Spleen (tissue), 11 donors: ENCODE data around the gene ZNF652. TPM values are rescaled to one million over a fixed set of nuclear protein-coding genes. Genes with fewer than 3 reads are reported as not detected.
"Not testable (repeated sequence)": the region's sequence is repeated elsewhere in the genome, so short reads cannot be mapped to it uniquely, and the experiment has no call there.

ENCODE experiments used
- DNase-seq: peaks from one replicate; pipeline ENCODE4 v3.0.0-alpha.2; 2020
- H3K27ac ChIP-seq, 8 donors: fragments of 200-600 bp; sonication (generic) in 7 of 8; 1 replicate in 4 of 8; 2 replicates in 4 of 8; pipeline versions ENCODE4 v1.5.0 to v1.8.0; 2016 to 2021; ENCODE audit warnings: inconsistent platforms in 4 of 8, mild to moderate bottlenecking in 4 of 8, moderate library complexity in 1 of 8
- H3K27me3 ChIP-seq, 7 donors: fragments of 200-600 bp; sonication (generic) in 6 of 7; replicated peaks in 1 of 7; 1 replicate in 4 of 7; 2 replicates in 3 of 7; pipeline versions ENCODE4 v1.5.0 to v1.8.0; 2016 to 2021; ENCODE audit warnings: inconsistent platforms in 3 of 7, mild to moderate bottlenecking in 1 of 7
- H3K36me3 ChIP-seq, 6 donors: fragments of 200-600 bp; sonication (generic) in 5 of 6; 1 replicate in 4 of 6; 2 replicates in 2 of 6; pipeline versions ENCODE4 v1.5.0 to v1.8.0; 2016 to 2021; ENCODE audit warnings: inconsistent platforms in 2 of 6
- H3K4me1 ChIP-seq, 6 donors: fragments of 200-600 bp; sonication (generic) in 5 of 6; 1 replicate in 3 of 6; 2 replicates in 3 of 6; pipeline versions ENCODE4 v1.5.0 to v1.8.0; 2016 to 2021; ENCODE audit warnings: inconsistent platforms in 3 of 6
- H3K4me3 ChIP-seq, 8 donors: fragments of 200-600 bp; sonication (generic) in 7 of 8; 1 replicate in 4 of 8; 2 replicates in 4 of 8; pipeline versions ENCODE4 v1.5.0 to v1.8.0; 2016 to 2021; ENCODE audit warnings: inconsistent platforms in 4 of 8, mild to moderate bottlenecking in 4 of 8, moderate library complexity in 2 of 8
- H3K9me3 ChIP-seq, 8 donors: fragments of 200-600 bp; sonication (generic) in 7 of 8; 1 replicate in 4 of 8; 2 replicates in 4 of 8; pipeline versions ENCODE4 v1.5.0 to v1.8.0; 2016 to 2021; ENCODE audit warnings: inconsistent platforms in 4 of 8
- CTCF ChIP-seq, 11 experiments: fragments of 200-600 bp in 7 of 11; fragments of 450-650 bp in 4 of 11; sonication (generic) in 4 of 11; IDR thresholded peaks in 8 of 11; conservative IDR thresholded peaks in 3 of 11; 1 replicate in 7 of 11; 2 replicates in 4 of 11; pipeline versions ENCODE4 v1.4.0 to v1.8.0; 2016 to 2021; ENCODE audit warnings: antibody characterized with exemption in 11 of 11, inconsistent platforms in 4 of 11, mild to moderate bottlenecking in 1 of 11
- POLR2A ChIP-seq, 3 donors: fragments of 450-650 bp; IDR thresholded peaks; one replicate each; pipeline ENCODE4 v1.5.1; 2017; ENCODE audit warnings: antibody characterized with exemption in 3 of 3, mild to moderate bottlenecking in 1 of 3
- POLR2AphosphoS5 ChIP-seq, 3 donors: sonication (generic); formaldehyde crosslinking; IDR thresholded peaks; one replicate each; pipeline ENCODE4 v1.5.1; 2017; ENCODE audit warnings: antibody characterized with exemption in 3 of 3
- WGBS, 5 donors: extraction: QIAGEN DNeasy Blood & Tissue Kit in 3 of 5; methylation state at CpG; one replicate each; pipeline versions ENCODE4 v1.1.5 to v1.1.7; 2013 to 2018; 5-methylcytosine and 5-hydroxymethylcytosine counted together
- intact Hi-C: fragments of 100-400 bp; cut with DNase I; formaldehyde crosslinking; loops from one replicate; pipeline ENCODE4 v1.15.0; 2023; ENCODE audit warnings: low total_unique reads
- polyA plus RNA-seq, 3 donors: library from polyadenylated mRNA; stranded (reverse); fragments of 200-250 nt; gene quantifications; one replicate each; pipeline ENCODE4 v1.2.1, GENCODE V29; 2013
- total RNA-seq, 7 donors: library from RNA; depleted of rRNA in 3 of 7; stranded (reverse); fragments of >200 nt in 3 of 7; fragmentation: NEBNext Ultra II Directional in 4 of 7; extraction: Animal tissue kit (Norgen Biotek cat#: 25700) in 4 of 7; gene quantifications; one replicate each; pipeline versions ENCODE4 v1.1.0 to v1.2.1, GENCODE V29; 2016 to 2021
- donor health status: healthy with polysubstance abuse.
- donor health status: DM: no; HTN: no; CAD: no; lungs with moderate emphysema.
- donor health status: DM: no; HTN: no; CAD: no.
- donor health status: Bipolar disorder and iron deficiency.
- donor health status: healthy.
- donor health status: DM: no; HTN: no; CAD: no.
- donor health status: DM: yes; HTN: yes; CAD: no.

The ZNF652 gene
- total and polyA plus RNA-seq, 10 donors: 18.2 to 73.9 (median 52.5) TPM

DNA sequence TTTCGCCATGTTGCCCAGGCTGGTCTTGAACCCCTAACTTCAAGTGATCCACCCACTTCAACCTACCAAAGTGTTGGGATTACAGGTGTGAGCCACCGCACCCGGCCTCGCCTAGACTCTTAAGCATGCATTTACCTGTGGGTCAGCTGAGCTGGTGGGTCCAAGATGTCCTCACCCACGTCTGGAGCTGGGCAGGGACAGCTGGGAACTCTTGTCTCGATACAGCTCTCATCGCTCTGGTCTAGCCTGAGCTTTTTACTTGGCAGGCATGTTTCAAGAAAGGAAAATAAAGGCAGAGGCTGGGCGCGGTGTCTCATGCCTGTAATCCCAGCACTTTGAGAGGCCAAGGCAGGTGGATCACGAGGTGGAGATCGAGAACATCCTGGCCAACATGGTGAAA, 74.6 kb downstream of the ZNF652 start:
- intact Hi-C loops: no loop called here
- Histone ChIP-seq H3K4me3 (no peak overlapping the region), H3K4me1 (no peaks in the 10 kb centered on the region), H3K27ac (no peak overlapping the region), H3K9me3 (no peaks in the 10 kb centered on the region), H3K36me3 (peaks cover 0 to 22% (median 6%) of the 10 kb centered on the region in 6 donors), H3K27me3 (no peaks in the 10 kb centered on the region)
- WGBS, 5 donors: 94 to 98% (median 95%) methylated on average over 9 to 11 of the region's 11 CpGs
- no peak for TF ChIP-seq CTCF (IDR thresholded peaks at IDR 0.05 in 8 of 11, conservative IDR thresholded peaks at IDR 0.05 in 3 of 11)
- no peak for TF ChIP-seq POLR2A (IDR thresholded peaks at IDR 0.05)
- TF ChIP-seq POLR2AphosphoS5 (IDR thresholded peaks at IDR 0.05): no peak
- no peak for DNase-seq

- H3K27ac ChIP-seq, DNase-seq, H3K4me3 ChIP-seq, H3K27me3 ChIP-seq, intact Hi-C loops, H3K9me3 ChIP-seq, H3K4me1 ChIP-seq: not testable (repeated sequence)
- WGBS, 5 donors: 89 to 97% (median 94%) methylated on average over 19 to 24 of the region's 24 CpGs
- peaks cover 0 to 17% (median 6%) of the 10 kb centered on the region in 6 donors for H3K36me3 ChIP-seq
Measured at GRCh38 chr17:49286261-49286973, 75.6 kb downstream of the ZNF652 start.

DNA sequence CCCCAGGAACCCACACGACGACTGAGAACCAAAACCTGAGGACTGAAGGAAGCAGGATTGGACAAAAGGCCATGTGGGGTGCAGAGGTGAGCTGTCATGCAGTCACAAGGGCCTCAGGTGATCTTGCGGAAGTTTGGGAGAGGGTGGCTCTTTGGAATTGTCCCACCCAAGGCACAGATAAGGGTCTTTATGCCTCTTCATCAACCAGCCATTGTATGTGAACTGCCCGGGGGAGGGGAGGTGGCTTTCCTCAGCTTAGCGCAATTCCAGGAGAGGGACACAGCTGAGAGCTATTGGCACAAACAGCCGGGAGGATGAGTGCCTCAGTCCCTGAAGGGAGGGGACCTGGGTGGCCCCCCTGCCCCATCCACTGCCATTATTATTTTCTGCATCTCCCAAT, 76.3 kb downstream of the ZNF652 start:
- Histone ChIP-seq H3K9me3 (peaks cover 0 to 4% (median 0%) of the 10 kb centered on the region in 8 donors), H3K27me3 (no peaks in the 10 kb centered on the region), H3K4me3 (no peak overlapping the region), H3K27ac (no peak overlapping the region), H3K4me1 (no peaks in the 10 kb centered on the region), H3K36me3 (peaks cover 0 to 12% (median 3%) of the 10 kb centered on the region in 6 donors)
- TF ChIP-seq POLR2A (IDR thresholded peaks at IDR 0.05) (no peak), CTCF (IDR thresholded peaks at IDR 0.05 in 8 of 11, conservative IDR thresholded peaks at IDR 0.05 in 3 of 11) (no peak), POLR2AphosphoS5 (IDR thresholded peaks at IDR 0.05) (no peak)
- DNase-seq: no peak
- intact Hi-C loops: no loop called here
- whole genome bisulfite sequencing, 5 donors: 82 to 92% (median 83%) methylated on average over 6 of the region's 6 CpGs

DNA sequence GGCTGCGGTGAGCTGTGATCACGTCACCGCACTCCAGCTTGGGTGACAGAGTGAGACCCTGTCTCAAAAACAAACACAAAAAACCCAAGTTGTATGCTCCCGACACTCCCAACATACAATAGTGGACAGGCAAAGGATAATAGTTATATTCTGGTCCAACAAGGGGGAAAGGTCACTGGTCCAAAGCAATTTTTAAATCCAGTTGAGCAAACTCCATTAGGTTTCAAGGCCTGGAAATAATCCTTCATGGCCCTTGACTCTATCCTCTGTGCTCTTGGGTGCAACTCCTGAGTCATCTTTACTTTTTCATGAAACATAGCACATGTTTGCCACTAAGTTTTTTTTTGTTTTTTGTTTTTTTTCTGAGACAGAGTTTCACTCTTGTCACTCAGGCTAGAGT, 81.1 kb downstream of the ZNF652 start:
- Histone ChIP-seq H3K27ac (no peak overlapping the region), H3K27me3 (no peaks in the 10 kb centered on the region), H3K4me3 (no peak overlapping the region), H3K36me3 (no peaks in the 10 kb centered on the region), H3K9me3 (peaks cover 0 to 5% (median 0%) of the 10 kb centered on the region in 8 donors), H3K4me1 (no peaks in the 10 kb centered on the region)
- no peak for TF ChIP-seq POLR2AphosphoS5 (IDR thresholded peaks at IDR 0.05)
- no peak for TF ChIP-seq POLR2A (IDR thresholded peaks at IDR 0.05)
- no peak for TF ChIP-seq CTCF (IDR thresholded peaks at IDR 0.05 in 8 of 11, conservative IDR thresholded peaks at IDR 0.05 in 3 of 11)
- no peak for DNase-seq
- WGBS, 5 donors: 74 to 97% (median 85%) methylated on average over 4 of the region's 4 CpGs
- intact Hi-C loops: no loop called here
